SK-N-SH treated with all-trans-retinoic acid at 6 μM for 48 hours (cell line): ENCODE data around the gene SDHB.

Experiments
- ATAC-seq: fragments of 200-7000 bp; cut with Tn5 transposase; 3 replicates; pipeline ENCODE4 v1.9.1; 2020; ENCODE audit warnings: mild to moderate bottlenecking, moderate library complexity
- ARNTL ChIP-seq: fragments of 450-650 bp; formaldehyde crosslinking; IDR thresholded peaks from 2 replicates; pipeline ENCODE4 v1.5.0; 2020; ENCODE audit warnings: low read depth, mild to moderate bottlenecking, moderate library complexity, borderline replicate concordance
- BACH2 ChIP-seq: fragments of 250-450 bp; sonication (Bioruptor Pico); IDR thresholded peaks from 2 replicates; pipeline ENCODE4 v1.9.0; 2021; ENCODE audit warnings: mild to moderate bottlenecking, borderline replicate concordance
- CSDC2 ChIP-seq: fragments of 250-450 bp; sonication (Bioruptor Pico); IDR thresholded peaks from 2 replicates; pipeline ENCODE4 v1.5.0; 2020; ENCODE audit warnings: mild to moderate bottlenecking, moderate library complexity
- ESRRG ChIP-seq: fragments of 250-450 bp; sonication (Bioruptor Pico); IDR thresholded peaks from 2 replicates; pipeline ENCODE4 v1.6.1; 2021; ENCODE audit warnings: mild to moderate bottlenecking
- GLIS3 ChIP-seq: fragments of 250-450 bp; sonication (Bioruptor Pico); IDR thresholded peaks from 2 replicates; pipeline ENCODE4 v1.5.0; 2020; ENCODE audit warnings: mild to moderate bottlenecking, moderate library complexity
- ISL1 ChIP-seq: fragments of 250-450 bp; sonication (Bioruptor Pico); IDR thresholded peaks from 2 replicates; pipeline ENCODE4 v2.1.2; 2022; ENCODE audit warnings: mild to moderate bottlenecking, moderate library complexity
- OSR1 ChIP-seq: fragments of 250-450 bp; sonication (Bioruptor Pico); IDR thresholded peaks from 2 replicates; pipeline ENCODE4 v1.8.0; 2022; ENCODE audit warnings: moderate library complexity, mild to moderate bottlenecking, inconsistent platforms
- PPARA ChIP-seq: fragments of 250-450 bp; sonication (Bioruptor Pico); IDR thresholded peaks from 2 replicates; pipeline ENCODE4 v1.5.0; 2020; ENCODE audit warnings: mild to moderate bottlenecking, borderline replicate concordance
- RARB ChIP-seq: fragments of 250-450 bp; sonication (Bioruptor Pico); IDR thresholded peaks from 2 replicates; pipeline ENCODE4 v1.8.0; 2021; ENCODE audit warnings: mild to moderate bottlenecking, moderate library complexity
- SNAI2 ChIP-seq: fragments of 250-450 bp; sonication (Bioruptor Pico); IDR thresholded peaks from 2 replicates; pipeline ENCODE4 v1.5.0; 2020; ENCODE audit warnings: mild to moderate bottlenecking, moderate library complexity
- TCF4 ChIP-seq: fragments of 250-450 bp; sonication (Bioruptor Pico); IDR thresholded peaks from 2 replicates; pipeline ENCODE4 v1.8.0; 2021; ENCODE audit warnings: mild to moderate bottlenecking, moderate library complexity, borderline replicate concordance
- ZC3H10 ChIP-seq: fragments of 250-450 bp; sonication (Bioruptor Pico); IDR thresholded peaks from 2 replicates; pipeline ENCODE4 v1.5.1; 2021; ENCODE audit warnings: mild to moderate bottlenecking, moderate library complexity
- ZFP3 ChIP-seq: fragments of 250-450 bp; sonication (Bioruptor Pico); IDR thresholded peaks from 2 replicates; pipeline ENCODE4 v1.5.0; 2020; ENCODE audit warnings: mild to moderate bottlenecking, moderate library complexity
- ZFP30 ChIP-seq: fragments of 450-650 bp; formaldehyde crosslinking; IDR thresholded peaks from 2 replicates; pipeline ENCODE4 v1.5.0; 2022; ENCODE audit warnings: mild to moderate bottlenecking, moderate library complexity
- ZNF565 ChIP-seq: fragments of 450-650 bp; formaldehyde crosslinking; conservative IDR thresholded peaks from 2 replicates; pipeline ENCODE4 v1.5.0; 2020; ENCODE audit warnings: low read depth, mild to moderate bottlenecking, moderate library complexity
- ZNF70 ChIP-seq: fragments of 450-650 bp; formaldehyde crosslinking; IDR thresholded peaks from 2 replicates; pipeline ENCODE4 v1.5.0; 2020; ENCODE audit warnings: mild to moderate bottlenecking, moderate library complexity
- ZNF8 ChIP-seq: fragments of 450-650 bp; formaldehyde crosslinking; IDR thresholded peaks from 2 replicates; pipeline ENCODE4 v1.5.0; 2020; ENCODE audit warnings: mild to moderate bottlenecking, moderate library complexity
- TF ChIP-seq, protein P1 (sequence below): fragments of 250-450 bp; sonication (Bioruptor Pico); IDR thresholded peaks from 2 replicates; pipeline ENCODE4 v1.8.0; 2021; ENCODE audit warnings: low read depth, mild to moderate bottlenecking, moderate library complexity, borderline replicate concordance
- TF ChIP-seq, protein P2 (sequence below): fragments of 250-450 bp; sonication (Bioruptor Pico); IDR thresholded peaks from 2 replicates; pipeline ENCODE4 v1.5.0; 2020; ENCODE audit warnings: mild to moderate bottlenecking, moderate library complexity
- TF ChIP-seq, protein P3 (sequence below): fragments of 250-450 bp; sonication (Bioruptor Pico); IDR thresholded peaks from 2 replicates; pipeline ENCODE4 v1.5.1; 2020; ENCODE audit warnings: low read depth, mild to moderate bottlenecking, moderate library complexity

Gene SDHB

DNA sequence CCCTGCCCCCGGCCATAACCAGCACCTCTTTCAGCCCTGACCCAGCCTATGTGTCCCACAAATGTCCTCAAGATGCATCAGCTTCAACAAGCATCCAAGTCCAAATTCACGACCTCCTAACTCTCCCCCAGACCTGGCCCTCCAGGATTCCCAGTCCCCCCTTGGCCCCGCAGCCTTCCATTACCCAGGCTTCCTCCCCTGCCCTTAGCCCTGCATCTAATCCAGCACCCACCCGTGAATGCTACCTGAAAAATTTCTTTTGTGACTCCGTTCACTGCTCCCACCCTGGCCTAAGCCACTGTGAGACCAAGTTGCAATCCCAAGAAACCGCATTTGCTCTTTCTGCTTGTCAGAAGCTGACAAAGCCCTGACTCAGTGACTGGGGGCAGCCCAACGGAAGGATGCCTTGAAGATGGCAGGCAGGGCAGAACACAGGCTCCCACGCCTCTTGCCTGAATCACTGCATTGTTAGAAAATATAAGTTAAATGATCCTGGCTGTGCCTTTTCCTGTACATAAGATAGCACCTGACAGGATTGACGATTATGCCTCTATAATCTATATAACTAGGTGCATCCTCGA is 72.5 kb downstream of the SDHB start:
- TF ChIP-seq ISL1 (CRISPR knock-in tag) (no peak), GLIS3 (CRISPR knock-in tag) (no peak), OSR1 (no peak), BACH2 (CRISPR knock-in tag) (no peak), ESRRG (CRISPR knock-in tag) (no peak), ZFP30 (CRISPR knock-in tag) (no peak), RARB (no peak), ZNF8 (CRISPR knock-in tag) (no peak), ZNF70 (CRISPR knock-in tag) (no peak), SNAI2 (CRISPR knock-in tag) (no peak), PPARA (CRISPR knock-in tag) (no peak), ZFP3 (CRISPR knock-in tag) (no peak), CSDC2 (no peak), ZNF565 (CRISPR knock-in tag) (no peak), ARNTL (CRISPR knock-in tag) (no peak), TCF4 (no peak), ZC3H10 (no peak)
- TF ChIP-seq, protein P1, sequence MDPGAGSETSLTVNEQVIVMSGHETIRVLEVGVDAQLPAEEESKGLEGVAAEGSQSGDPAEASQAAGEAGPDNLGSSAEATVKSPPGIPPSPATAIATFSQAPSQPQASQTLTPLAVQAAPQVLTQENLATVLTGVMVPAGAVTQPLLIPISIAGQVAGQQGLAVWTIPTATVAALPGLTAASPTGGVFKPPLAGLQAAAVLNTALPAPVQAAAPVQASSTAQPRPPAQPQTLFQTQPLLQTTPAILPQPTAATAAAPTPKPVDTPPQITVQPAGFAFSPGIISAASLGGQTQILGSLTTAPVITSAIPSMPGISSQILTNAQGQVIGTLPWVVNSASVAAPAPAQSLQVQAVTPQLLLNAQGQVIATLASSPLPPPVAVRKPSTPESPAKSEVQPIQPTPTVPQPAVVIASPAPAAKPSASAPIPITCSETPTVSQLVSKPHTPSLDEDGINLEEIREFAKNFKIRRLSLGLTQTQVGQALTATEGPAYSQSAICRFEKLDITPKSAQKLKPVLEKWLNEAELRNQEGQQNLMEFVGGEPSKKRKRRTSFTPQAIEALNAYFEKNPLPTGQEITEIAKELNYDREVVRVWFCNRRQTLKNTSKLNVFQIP, result no peak
- TF ChIP-seq, protein P2, sequence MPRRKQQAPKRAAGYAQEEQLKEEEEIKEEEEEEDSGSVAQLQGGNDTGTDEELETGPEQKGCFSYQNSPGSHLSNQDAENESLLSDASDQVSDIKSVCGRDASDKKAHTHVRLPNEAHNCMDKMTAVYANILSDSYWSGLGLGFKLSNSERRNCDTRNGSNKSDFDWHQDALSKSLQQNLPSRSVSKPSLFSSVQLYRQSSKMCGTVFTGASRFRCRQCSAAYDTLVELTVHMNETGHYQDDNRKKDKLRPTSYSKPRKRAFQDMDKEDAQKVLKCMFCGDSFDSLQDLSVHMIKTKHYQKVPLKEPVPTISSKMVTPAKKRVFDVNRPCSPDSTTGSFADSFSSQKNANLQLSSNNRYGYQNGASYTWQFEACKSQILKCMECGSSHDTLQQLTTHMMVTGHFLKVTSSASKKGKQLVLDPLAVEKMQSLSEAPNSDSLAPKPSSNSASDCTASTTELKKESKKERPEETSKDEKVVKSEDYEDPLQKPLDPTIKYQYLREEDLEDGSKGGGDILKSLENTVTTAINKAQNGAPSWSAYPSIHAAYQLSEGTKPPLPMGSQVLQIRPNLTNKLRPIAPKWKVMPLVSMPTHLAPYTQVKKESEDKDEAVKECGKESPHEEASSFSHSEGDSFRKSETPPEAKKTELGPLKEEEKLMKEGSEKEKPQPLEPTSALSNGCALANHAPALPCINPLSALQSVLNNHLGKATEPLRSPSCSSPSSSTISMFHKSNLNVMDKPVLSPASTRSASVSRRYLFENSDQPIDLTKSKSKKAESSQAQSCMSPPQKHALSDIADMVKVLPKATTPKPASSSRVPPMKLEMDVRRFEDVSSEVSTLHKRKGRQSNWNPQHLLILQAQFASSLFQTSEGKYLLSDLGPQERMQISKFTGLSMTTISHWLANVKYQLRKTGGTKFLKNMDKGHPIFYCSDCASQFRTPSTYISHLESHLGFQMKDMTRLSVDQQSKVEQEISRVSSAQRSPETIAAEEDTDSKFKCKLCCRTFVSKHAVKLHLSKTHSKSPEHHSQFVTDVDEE (CRISPR knock-in tag), result no peak
- TF ChIP-seq, all 23 proteins: peak for 0
- peak; percentile 14; the same call in 2 of the 3 replicates for ATAC-seq

DNA sequence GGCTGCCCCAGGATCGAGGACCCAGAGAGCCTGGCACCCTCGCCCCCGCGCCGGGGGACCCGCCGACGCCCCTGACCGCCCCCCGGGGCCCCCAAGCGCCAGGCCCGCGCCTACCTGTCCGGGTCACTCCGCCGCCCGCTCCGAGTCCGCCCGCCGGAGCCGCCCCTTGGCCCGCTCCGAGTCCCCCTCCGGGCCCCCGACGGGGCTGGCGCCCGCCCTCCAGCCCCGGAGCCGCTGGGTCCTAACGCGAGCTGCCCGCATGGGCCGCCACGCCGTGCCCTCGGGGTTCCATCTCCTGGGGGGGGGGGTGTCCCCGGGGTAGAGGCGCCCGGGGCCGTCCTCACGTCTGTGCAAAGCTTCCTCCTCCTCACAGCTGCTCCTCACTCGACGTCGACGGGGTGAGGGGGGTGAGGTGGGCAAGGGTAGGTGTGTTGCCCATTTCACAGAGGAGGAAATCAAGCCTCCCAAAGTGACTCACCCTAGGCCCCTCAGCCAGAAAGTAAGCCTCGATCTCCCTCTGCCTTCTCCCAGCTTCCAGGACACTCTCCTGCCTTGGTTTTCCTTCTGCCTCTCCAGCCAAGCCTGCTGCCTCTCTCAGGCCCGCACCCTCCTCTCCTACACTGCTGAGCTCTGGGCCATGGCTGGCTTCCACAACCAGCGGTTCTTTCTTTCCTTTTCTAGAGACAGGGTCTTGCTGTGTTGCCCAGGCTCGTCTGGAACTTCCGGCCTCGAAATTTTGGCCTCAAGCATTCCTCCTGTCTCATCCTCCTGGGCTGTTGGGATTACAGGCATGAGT is 73.2 kb downstream of the SDHB start, which contains the start of gene MFAP2:
MFAP2 (minus strand) TSS at position 148 of the 796 bp plus-strand sequence. CDS start 2,347 bp downstream, outside the sequence.
- no peak for TF ChIP-seq ZNF8 (CRISPR knock-in tag)
- no peak for TF ChIP-seq ZNF565 (CRISPR knock-in tag)
- TF ChIP-seq TCF4, result no peak
- TF ChIP-seq GLIS3 (CRISPR knock-in tag), result no peak
- TF ChIP-seq, protein P2 (CRISPR knock-in tag), result no peak
- no peak for TF ChIP-seq CSDC2
- TF ChIP-seq RARB, result no peak
- no peak for TF ChIP-seq PPARA (CRISPR knock-in tag)
- TF ChIP-seq, protein P3, sequence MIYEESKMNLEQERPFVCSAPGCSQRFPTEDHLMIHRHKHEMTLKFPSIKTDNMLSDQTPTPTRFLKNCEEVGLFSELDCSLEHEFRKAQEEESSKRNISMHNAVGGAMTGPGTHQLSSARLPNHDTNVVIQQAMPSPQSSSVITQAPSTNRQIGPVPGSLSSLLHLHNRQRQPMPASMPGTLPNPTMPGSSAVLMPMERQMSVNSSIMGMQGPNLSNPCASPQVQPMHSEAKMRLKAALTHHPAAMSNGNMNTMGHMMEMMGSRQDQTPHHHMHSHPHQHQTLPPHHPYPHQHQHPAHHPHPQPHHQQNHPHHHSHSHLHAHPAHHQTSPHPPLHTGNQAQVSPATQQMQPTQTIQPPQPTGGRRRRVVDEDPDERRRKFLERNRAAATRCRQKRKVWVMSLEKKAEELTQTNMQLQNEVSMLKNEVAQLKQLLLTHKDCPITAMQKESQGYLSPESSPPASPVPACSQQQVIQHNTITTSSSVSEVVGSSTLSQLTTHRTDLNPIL (CRISPR knock-in tag), result no peak
- ATAC-seq, result peak; percentile 23
